HG03097 (cell line): Measurements from ENCODE around the gene BRD3OS.
"Not testable (repeated sequence)": the region's sequence is repeated elsewhere in the genome, so short reads cannot be mapped to it uniquely, and the experiment has no call there.

ENCODE experiments used
- ATAC-seq: cut with Tn5 transposase; IDR thresholded peaks from one replicate; pipeline ENCODE4 v1.9.1; 2021; ENCODE audit not compliant: unreplicated experiment, low FRiP score

Gene BRD3OS

DNA sequence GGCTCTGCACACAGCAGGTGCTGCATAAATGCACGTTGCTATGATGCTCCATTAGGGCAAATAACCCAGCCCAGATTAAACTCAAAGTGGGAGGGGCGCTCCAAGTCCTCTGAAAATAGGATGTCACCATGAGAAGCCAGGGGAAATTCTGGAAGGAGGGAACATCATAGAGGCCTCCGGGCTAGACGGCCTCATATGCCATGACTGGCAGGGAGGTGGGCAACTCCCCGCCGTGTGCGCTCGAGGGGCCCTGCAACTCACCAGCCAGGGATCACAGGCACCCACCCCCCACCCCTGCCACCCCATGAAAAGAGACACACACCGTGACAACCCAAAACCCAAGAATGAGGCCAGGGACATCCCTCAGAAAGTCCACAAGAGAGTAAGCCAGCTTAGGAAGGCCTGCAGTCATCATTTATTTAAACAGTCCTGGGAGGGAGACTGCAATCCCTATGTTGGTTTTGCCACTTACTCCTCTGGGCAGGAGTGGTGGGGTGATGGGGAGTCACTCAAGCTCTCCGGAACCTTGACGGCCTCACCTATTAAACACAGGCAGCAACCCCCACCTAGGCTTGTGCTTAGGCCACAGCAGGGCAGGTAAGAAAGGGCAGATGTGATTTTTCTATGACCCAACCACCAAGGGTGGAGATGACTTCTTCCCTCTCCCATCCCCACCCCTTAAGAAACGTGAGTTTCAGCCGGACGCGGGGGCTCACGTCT is 37.2 kb upstream of the BRD3OS start:
- no peak for ATAC-seq

DNA sequence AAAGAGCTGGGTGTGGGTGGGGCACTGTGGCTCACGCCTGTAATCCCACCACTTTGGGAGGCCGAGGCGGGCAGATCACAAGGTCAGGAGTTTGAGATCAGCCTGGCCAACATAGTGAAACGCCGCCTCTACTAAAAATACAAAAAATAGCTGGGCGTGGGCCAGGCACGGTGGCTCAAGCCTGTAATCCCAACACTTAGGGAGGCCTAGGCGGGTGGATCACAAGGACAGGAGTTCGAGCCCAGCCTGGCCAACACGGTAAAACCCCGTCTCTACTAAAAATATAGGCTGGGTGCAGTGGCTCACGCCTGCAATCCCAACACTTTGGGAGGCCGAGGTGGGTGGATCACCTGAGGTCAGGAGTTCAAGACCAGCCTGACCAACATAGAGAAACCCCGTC is 36.5 kb upstream of the BRD3OS start:
- not testable (repeated sequence) for ATAC-seq

DNA sequence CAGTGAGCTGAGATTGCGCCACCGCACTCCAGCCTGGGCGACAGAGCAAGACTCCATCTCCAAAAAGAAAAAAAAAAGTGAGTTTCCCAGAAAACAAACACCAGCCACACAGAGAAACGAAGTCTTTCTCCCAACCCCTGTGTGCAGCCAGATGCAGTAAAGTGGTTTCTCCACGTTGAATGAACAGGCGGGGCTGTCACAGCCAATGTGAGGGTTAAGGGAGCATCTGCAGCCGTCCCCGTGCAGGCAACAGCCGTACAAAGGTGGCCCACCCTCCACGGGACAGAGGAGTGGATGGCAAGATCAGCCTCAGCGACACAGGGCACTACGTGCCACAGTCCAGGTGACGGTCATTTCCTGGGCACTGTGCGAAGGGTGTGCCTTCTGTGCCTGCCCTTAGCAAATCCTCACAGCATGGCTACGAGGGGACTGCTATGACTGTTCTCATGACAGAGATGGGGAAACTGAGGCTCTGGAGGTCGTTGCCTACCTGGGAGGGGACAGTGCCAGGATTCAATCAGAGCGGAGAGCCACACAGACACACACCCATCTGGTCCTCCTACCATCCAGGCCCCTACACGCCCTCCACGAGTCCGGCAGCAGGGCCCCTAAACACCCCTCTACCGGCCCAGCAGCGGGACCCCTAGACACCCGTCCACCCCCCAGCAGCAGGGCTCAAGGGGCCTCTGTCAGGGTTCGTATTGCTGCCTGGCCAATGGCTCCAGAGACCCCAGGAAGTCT is 35.5 kb upstream of the BRD3OS start:
- ATAC-seq, result no peak

- no peak for ATAC-seq
Observed at GRCh38 chr9:133990366-133991213, 34.7 kb upstream of the BRD3OS start.

- ATAC-seq, result peak; percentile 10
Observed at GRCh38 chr9:133991214-133991921, 33.9 kb upstream of the BRD3OS start.

GRCh38 chr9:133991964-133992779 is 33.1 kb upstream of the BRD3OS start, which contains the start of gene VAV2:
TSS of gene VAV2 (minus strand) at chr9:133992324. CDS start at chr9:133992278, 46 bp downstream.
- ATAC-seq, result peak; percentile 41

GRCh38 chr9:133992780-133993634 is 32.3 kb upstream of the BRD3OS start:
- ATAC-seq, result peak; percentile 44

DNA sequence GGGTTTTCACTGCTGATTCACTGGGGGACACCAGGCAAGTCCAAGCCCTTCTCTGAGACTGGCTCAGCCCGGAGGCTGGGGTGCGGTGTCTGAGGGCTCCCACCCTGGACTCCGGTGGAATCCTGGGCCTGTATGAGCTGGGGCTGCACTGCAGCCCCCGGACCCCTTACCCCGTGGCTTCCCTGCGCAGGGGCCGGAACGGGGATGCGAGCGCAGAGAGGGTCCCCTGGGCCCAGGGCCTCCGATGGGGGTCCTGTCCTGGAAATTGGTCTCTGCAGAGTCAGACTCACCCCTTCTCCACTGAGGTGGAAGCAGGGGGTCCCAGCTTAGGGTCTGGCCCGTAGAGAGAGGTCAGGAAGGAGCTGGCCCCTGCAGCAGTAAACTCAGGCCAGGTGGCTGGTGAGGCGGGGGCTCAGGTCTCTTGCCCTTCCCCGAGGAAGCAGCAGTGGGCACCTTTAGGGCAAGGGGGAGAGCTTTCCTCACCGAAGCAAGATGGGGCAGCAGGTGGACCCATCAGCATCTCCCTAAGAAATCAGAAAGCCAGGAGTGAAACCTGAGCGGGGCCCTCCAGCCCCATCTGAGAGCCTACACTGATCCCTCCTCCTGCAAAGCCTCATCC is 31.5 kb upstream of the BRD3OS start:
- no peak for ATAC-seq

DNA sequence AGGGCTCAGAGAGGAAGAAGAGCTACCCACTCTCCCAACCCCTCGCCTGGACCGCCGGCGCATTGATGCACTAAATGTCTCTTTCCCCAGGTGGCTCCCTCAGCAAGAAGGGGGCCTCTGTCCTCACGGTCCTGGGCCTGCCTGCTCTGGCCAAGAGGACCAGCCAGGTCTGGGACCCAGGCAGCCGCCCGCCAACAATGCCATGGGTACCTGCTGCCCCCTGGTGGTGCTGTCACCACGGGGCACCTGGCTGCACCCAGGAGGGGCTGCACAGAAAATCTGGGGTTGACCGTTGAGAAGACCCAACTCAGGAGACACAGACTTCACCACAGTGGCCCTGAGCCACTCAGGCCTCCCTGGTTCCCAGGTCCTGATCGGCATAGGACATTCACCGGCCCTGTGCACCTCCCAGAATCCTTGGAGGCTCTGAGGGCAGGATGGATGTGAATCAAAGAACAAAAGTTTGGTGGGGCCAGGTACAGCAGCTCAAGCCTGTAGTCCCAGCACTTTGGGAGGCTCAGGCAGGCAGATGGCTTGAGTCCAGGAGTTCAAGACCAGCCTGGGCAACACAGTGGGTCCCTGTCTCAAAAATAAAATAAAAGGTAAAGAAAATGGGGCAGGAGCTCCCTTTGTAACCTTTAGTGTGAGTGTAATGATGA is 30.8 kb upstream of the BRD3OS start:
- no peak for ATAC-seq

DNA sequence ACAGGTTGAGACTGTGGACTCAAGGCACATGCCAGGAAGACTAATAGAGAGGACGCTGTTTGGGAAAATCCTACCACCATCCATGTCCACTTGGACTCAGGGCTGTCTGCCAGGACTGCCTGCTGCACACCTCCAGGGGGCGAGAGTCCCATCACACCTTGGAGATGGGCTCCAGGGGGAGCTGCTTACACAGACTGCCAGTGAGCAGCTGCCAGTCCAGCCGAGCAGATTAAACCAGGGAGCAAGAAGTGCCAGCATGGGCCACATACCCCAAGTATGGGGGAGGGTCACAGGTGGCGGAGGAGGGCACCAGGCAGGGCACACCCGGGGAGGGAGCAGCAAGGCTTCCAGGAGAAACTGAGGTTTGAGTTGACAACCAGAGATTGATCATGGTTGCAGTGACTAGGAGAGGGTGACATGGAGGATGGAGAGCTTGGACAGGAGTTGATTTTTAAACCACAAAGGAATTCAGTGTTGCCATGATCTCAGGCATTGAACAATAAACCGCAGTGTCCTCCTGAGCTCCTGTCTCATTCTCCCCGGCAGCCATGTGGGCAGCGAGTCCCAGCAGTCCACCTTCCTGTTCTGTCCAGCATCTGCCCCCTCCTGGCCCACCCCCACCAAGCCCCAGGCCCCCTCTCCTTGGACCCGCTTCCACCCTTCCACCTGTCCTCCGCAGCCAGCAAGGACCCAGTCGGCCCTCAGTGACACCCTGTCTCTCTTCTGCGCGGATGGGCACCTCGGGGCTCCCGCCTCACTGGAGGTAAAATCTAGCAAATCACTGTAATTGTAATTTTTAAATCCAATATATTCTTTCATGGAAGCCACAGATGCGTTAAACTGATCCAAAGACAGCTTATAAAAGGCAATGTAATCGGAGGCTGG is 30.0 kb upstream of the BRD3OS start:
- ATAC-seq, result no peak

DNA sequence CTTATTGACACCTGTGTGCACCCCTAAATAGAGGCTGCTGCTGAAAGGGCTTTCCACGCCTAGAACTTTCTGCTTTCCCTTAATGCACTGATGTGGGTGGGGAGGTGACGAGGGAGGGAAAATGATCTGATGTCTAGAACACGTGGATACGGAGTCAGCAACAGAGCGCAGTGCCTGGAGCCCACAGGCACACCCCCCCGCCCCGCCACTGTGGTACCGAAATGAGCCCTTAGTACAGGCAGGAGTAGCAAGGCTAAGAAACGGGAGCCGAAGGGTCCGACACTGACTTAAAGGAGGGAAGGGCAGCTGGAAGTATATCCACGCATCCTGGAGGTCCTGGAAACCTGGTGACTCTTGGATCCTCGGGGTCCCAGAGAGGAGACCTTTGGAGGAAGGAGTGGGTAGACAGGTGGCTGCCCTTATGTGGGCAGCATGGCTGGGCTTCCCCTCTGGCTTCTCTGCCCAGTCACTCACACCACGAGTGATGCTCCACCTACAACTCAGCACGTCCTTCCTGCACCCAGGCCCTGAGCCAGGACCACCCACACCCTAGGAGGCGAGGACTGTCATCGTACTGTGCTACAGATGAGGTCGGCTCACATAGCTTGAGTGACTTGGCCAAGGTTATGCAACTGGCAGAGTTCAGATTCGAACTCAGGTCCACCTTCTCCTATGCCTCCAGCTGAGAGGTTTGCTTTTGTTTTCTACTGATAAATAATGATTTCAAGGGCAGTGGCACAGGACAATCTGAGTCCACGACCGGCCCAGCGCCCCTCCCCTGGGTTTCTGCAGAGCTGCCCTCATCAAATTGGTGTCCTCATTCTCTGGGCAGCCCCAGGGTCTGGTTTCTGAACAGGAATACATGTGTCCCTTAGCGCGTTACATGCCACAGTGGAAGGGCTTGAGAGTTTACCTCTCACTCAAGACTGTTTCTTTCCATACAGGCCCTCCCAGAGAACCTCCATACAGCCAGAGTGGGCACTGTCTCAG is 28.5 kb upstream of the BRD3OS start:
- ATAC-seq, result no peak

DNA sequence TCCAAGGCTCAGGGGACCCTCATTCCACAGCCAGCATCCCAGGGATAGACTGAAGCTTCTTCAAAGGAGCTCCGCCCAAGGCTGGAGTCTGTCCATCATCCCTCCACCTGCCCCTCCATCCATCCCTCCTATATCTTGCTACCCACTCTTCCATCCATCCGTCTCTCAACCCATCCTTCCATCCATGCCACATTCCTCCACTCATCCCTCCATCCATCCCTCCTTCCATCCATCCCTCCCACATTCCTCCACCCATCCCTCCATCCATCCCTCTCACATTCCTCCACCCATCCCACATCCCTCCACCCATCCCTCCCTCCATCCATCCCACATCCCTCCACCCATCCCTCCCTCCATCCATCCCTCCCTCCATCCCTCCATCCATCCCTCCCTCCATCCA is 27.7 kb upstream of the BRD3OS start:
- ATAC-seq, result no peak

DNA sequence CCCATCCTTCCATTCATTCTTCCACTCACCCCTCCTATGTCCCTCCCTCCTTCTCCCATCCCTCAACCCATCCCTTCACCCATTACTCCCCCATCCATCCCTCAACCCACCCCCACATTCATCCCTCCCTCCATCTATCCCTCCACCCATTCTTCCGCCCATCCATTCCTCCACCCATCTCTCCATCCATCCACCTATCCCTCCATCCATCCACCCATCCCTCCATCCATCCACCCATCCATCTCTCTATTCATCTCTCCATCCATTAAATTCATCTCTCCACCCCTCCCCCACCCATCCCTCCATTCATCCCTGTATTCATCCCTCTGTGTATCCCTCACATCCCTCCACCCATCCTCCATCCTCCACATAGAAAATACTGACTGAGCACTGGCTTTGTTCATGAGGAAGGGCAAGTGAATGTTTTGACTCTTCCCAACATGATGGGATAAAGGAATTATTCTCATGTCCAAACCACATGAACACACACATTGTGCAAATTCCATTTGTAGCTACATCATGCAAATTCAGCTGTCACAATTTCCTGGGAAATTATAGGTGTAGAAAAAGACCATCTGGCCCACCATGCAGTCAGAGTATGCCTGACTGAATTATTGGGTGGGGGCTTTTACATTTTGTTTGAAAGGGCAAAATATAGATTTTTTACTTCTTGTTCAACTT is 26.2 kb upstream of the BRD3OS start:
- no peak for ATAC-seq

DNA sequence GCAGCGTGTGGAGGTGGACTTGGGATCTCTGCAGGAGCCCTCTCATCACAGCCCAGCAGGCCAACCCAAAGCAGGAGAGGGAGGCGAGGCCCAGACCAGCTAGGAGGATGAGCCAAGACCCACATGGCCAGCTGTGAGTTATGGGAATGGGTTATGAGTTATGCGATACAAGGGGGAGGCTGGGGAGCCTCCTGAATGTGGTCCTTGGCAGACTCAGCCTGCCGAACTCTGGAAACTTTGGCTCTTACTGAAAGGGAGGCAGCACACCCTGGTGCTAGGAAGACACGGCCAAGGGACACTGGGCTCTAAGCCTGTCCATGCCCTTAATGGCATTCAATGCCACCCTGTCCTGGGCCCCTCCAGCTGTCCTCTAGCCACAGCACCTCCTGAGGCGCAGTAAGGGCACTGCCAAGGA is 25.4 kb upstream of the BRD3OS start:
- no peak for ATAC-seq

DNA sequence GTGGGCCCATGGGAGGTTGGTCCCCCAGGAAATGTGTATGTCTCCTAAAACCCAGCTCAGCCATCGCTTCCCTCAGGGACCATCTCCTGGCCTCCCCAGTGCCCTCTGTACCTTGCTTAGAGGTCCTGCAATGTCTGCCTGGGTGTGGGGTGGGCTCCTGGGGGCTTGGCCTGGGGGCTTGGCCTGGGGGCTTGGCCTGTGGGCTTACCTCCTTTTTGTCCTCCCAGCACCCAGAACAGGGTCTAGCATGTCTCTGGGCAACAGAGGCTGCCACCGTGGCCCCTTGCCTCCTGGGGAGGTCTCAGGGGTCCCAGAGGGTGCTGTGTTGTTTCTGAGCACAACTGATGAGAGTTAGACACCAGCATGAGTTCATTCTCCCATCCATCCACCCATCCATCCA is 22.5 kb upstream of the BRD3OS start:
- ATAC-seq, result no peak
